GM21515 (cell line): ENCODE results near the gene RPUSD3.

Source experiments
- ATAC-seq: cut with Tn5 transposase; IDR thresholded peaks from one replicate; pipeline ENCODE4 v1.9.1; 2021; ENCODE audit not compliant: unreplicated experiment

RPUSD3 gene

GRCh38 chr3:9806688-9807589, 36.9 kb downstream of the RPUSD3 start:
- no peak for ATAC-seq

DNA sequence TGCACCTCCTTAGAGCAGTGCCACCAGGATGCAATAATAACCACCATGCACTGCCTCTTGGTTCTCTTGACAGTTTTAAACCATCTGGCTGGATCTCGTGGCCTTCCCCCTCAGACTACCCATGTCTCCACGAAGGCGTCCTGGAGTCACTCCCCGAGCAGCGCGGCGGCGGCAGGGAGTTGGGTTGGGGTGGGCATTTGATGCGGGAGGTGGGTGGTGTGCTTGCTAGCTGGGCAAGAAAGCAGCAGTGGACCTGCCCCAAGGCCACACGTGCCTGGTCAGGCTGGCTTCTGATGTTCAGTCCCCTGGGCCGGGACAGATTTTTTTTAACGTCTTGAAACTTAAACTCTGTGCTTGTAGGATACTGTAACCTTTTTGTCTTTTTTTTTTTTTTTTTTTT, 37.7 kb downstream of the RPUSD3 start:
- no peak for ATAC-seq

- ATAC-seq: no peak
Observed at GRCh38 chr3:9804996-9805395, 38.8 kb downstream of the RPUSD3 start.

DNA sequence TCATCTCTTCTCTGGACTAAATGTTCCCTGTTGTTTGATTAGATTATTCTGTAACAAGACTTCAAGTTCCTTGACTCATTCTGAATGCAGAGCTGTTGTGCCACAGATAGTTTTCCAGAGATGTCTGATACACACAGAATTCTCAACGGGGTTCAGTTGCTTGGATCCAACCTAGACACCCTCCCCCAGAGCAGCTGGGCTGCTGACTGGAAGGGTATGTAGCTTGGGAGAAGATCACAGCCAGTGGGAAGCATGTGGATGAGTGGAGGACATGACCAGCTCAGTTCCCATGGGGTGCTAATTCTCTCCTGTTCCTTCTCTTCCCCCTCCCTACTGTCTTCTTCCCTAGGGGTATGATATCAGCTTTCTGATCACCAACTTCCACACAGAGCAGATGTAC, 40.3 kb downstream of the RPUSD3 start:
- no peak for ATAC-seq

- no peak for ATAC-seq
Observed at GRCh38 chr3:9800529-9800928, 43.3 kb downstream of the RPUSD3 start.

GRCh38 chr3:9797196-9797945, 46.4 kb downstream of the RPUSD3 start:
- ATAC-seq: no peak

- ATAC-seq: no peak
Observed at GRCh38 chr3:9795207-9795606, 48.6 kb downstream of the RPUSD3 start.

DNA sequence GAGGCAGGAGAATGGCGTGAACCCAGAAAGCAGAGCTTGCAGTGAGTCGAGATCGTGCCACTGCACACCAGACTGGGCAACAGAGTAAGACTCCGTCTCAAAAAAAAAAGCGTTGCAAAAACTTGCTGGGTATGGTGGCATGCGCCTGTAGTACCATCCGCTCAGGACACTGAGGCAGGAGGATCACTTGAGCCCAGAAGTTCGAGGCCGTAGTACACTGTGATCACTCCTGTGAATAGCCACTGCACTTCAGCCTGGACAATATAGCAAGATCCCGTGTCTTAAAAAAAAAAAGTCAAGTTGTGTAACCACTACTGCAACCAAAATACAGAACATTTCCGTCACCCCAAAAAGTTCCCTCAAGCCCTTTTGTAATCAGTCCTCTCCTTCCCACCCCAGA, 49.4 kb downstream of the RPUSD3 start:
- no peak for ATAC-seq

DNA sequence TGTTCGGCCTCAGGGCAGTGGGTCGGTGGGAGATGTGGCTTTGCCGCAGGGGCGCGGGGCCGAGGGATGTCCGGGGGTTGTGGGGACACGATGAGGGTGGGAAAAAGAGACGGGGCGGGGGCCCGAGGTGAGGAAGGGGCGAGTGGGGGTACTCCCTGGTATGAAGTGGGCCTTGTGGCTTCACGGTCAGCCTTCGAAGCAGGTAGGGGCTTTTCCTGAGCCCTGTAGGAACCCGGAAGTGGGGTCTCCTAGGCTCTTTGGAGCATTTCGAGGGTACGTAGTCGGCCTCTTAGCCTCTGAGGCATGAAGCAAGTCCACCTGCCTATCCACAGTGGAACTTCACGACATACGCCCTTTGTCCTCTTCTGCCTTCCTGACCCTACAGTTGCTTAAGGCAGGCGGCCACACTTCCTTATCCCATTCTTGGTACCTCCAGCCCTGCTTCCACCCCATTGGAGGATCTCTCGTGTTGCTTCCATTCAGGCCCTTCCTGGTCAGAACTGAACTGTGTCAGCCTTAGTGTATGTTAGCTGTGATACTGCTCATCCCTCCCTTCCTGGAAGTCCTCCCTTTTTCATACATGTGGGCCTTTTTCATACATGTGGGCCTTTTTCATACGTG, 50.5 kb downstream of the RPUSD3 start:
- ATAC-seq: no peak

- ATAC-seq: peak; percentile 79
Observed at GRCh38 chr3:9792405-9793160, 51.2 kb downstream of the RPUSD3 start, which contains the start of the genes ARPC4 and TADA3. ARPC4 (plus strand) TSS chr3:9793082; CDS start chr3:9793122, 40 bp downstream. TADA3 (minus strand) TSS chr3:9792473; CDS start chr3:9791466, 1,007 bp downstream.

DNA sequence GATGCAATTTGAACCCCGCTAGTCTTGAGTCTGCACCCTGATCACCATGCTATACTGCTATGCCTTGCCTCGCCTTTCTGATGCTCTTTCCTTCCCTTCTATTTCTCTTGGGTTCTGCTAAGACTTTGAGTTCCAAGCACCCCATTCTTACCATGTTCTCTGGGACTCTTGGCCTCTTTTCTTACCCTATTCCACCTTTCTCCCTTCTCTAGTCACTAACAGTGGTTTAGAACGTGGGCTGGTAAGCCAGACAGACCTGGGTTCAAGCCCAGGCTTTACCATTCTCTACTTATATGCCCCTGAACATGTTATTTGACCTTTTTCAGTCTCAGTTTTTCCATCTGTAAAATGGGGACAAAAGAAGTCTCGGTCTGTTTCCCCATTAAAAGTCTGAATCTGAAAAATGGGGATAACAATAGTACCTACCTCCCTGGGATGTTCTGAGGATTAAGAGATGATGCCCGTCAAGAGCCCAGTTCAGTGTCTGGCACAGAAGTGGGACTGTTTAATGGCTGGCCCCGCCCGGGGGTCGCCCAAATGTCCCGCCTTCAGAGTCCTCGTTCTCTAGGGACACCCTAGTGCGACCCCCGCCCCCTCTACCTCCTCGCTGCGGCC, 51.9 kb downstream of the RPUSD3 start:
- ATAC-seq: peak; percentile 3

- no peak for ATAC-seq
Observed at GRCh38 chr3:9791127-9791526, 52.7 kb downstream of the RPUSD3 start.
